ENCODE data around the gene IFNL4.
"Not testable (repeated sequence)": the region's sequence is repeated elsewhere in the genome, so short reads cannot be mapped to it uniquely, and the experiment has no call there.

The IFNL4 gene

GRCh38 chr19:39219108-39219507 lies 29.5 kb downstream of the IFNL4 start:
- DNase-seq, result not testable (repeated sequence)

- no peak for DNase-seq
These were observed 30.2 kb downstream of the IFNL4 start for GRCh38 chr19:39218230-39219007.

GRCh38 chr19:39217094-39217493 lies 31.6 kb downstream of the IFNL4 start:
- no peak for DNase-seq

- not testable (repeated sequence) for DNase-seq
These were observed 33.3 kb downstream of the IFNL4 start for GRCh38 chr19:39215323-39215722.

- DNase-seq, result peak; percentile 26
These were observed 36.3 kb downstream of the IFNL4 start for GRCh38 chr19:39212375-39212742.

- DNase-seq, result no peak
These were observed 36.8 kb downstream of the IFNL4 start for GRCh38 chr19:39211731-39212374.

- DNase-seq, result no peak
These were observed 39.5 kb downstream of the IFNL4 start for GRCh38 chr19:39209196-39209595.

GRCh38 chr19:39208175-39208795 lies 40.4 kb downstream of the IFNL4 start:
- DNase-seq, result no peak

GRCh38 chr19:39207293-39207836 lies 41.3 kb downstream of the IFNL4 start:
- no peak for DNase-seq

GRCh38 chr19:39206122-39206521 lies 42.5 kb downstream of the IFNL4 start:
- no peak for DNase-seq

- no peak for DNase-seq
These were observed 43.2 kb downstream of the IFNL4 start for GRCh38 chr19:39205449-39205764.

- DNase-seq, result no peak
These were observed 45.0 kb downstream of the IFNL4 start, which contains the start of gene SYCN for GRCh38 chr19:39203372-39204341. Gene SYCN, minus strand, starts transcription at chr19:39204263. Its CDS starts 9 bp downstream, at chr19:39204254.

GRCh38 chr19:39202998-39203355 lies 45.7 kb downstream of the IFNL4 start:
- no peak for DNase-seq

GRCh38 chr19:39200803-39201115 lies 47.9 kb downstream of the IFNL4 start:
- no peak for DNase-seq

- no peak for DNase-seq
These were observed 48.4 kb downstream of the IFNL4 start for GRCh38 chr19:39200066-39200802.

- DNase-seq, result peak; percentile 69
These were observed 49.6 kb downstream of the IFNL4 start for GRCh38 chr19:39199025-39199424.

- DNase-seq, result no peak
These were observed 50.8 kb downstream of the IFNL4 start for GRCh38 chr19:39197808-39198207.

GRCh38 chr19:39196860-39197562 lies 51.6 kb downstream of the IFNL4 start, which contains the start of gene NCCRP1:
Gene NCCRP1, plus strand, starts transcription at chr19:39196964. Its CDS starts 19 bp downstream, at chr19:39196983.
- DNase-seq, result no peak

- DNase-seq, result no peak
These were observed 52.3 kb downstream of the IFNL4 start for GRCh38 chr19:39196320-39196719.
